Stomach smooth muscle (tissue), 2 donors: Measurements from ENCODE around the gene RIPPLY3.

Source experiments
- H3K27ac ChIP-seq: one replicate; pipeline ENCODE4 v1.7.0; 2013; ENCODE audit warnings: mild to moderate bottlenecking, low read length, inconsistent platforms
- H3K27me3 ChIP-seq, 2 donors: one replicate each; pipeline ENCODE4 v1.7.0; 2013; ENCODE audit warnings: low read length in 2 of 2; ENCODE audit not compliant: insufficient read depth in 2 of 2, control insufficient read depth in 1 of 2
- H3K36me3 ChIP-seq, 2 donors: one replicate each; pipeline ENCODE4 v1.7.0; 2013; ENCODE audit warnings: low read length in 2 of 2; ENCODE audit not compliant: control insufficient read depth in 2 of 2, insufficient read depth in 2 of 2
- H3K4me1 ChIP-seq: one replicate; pipeline ENCODE4 v1.7.0; 2013; ENCODE audit warnings: low read length; ENCODE audit not compliant: control insufficient read depth, insufficient read depth
- H3K4me3 ChIP-seq, 2 donors: one replicate each; pipeline ENCODE4 v1.7.0; 2013; ENCODE audit warnings: low read length in 2 of 2
- H3K9ac ChIP-seq, 2 donors: one replicate each; pipeline ENCODE4 v1.7.0; 2013; ENCODE audit warnings: low read length in 2 of 2, mild to moderate bottlenecking in 1 of 2
- H3K9me3 ChIP-seq, 2 donors: one replicate each; pipeline ENCODE4 v1.7.0; 2013; ENCODE audit warnings: low read length in 2 of 2; ENCODE audit not compliant: control insufficient read depth in 2 of 2
- donor health status: healthy.
- donor health status: Pancreatic carcinoma.

Gene RIPPLY3

GRCh38 chr21:36966821-36967768 lies 39.4 kb upstream of the RIPPLY3 start:
- H3K9ac ChIP-seq, result peak overlapping the region; percentile 57 to 68
- peak overlapping the region; percentile 49 to 68 for H3K4me3 ChIP-seq
- H3K4me1 ChIP-seq, result peaks cover 8% of the 10 kb centered on the region
- H3K9me3 ChIP-seq, result no peaks in the 10 kb centered on the region
- peak overlapping the region; percentile 49 for H3K27ac ChIP-seq
- peaks cover 0 to 2% of the 10 kb centered on the region in 2 donors for H3K36me3 ChIP-seq
- no peaks in the 10 kb centered on the region for H3K27me3 ChIP-seq

- Histone ChIP-seq H3K36me3 (peaks cover 0 to 2% of the 10 kb centered on the region in 2 donors), H3K4me1 (peaks cover 8% of the 10 kb centered on the region), H3K9ac (no peak overlapping the region), H3K27ac (no peak overlapping the region), H3K4me3 (no peak overlapping the region), H3K27me3 (no peaks in the 10 kb centered on the region), H3K9me3 (no peaks in the 10 kb centered on the region)
Observed at GRCh38 chr21:36968414-36968813, 38.1 kb upstream of the RIPPLY3 start.

DNA sequence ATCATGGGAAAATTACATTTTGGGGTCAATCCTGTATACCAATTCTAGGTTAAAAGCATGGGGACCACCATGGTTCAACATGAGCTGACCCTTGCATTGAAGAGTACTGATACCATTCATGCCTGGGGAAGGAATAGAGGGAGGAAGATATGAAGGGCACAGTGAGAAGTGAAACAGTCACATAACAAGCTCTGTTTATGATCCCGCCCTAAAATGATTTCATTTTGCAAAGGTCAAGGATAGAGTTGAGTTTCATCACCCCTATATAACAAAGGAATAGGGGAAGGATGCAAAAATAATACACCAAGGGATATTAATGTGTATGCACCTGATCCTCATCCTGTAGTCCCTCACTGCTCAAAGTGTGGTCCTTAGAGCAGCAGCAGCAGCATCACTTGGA lies 37.5 kb upstream of the RIPPLY3 start:
- H3K4me1 ChIP-seq, result peaks cover 8% of the 10 kb centered on the region
- H3K36me3 ChIP-seq, result peaks cover 0 to 2% of the 10 kb centered on the region in 2 donors
- no peaks in the 10 kb centered on the region for H3K9me3 ChIP-seq
- no peak overlapping the region for H3K4me3 ChIP-seq
- H3K9ac ChIP-seq, result no peak overlapping the region
- no peaks in the 10 kb centered on the region for H3K27me3 ChIP-seq
- no peak overlapping the region for H3K27ac ChIP-seq

GRCh38 chr21:36973986-36974850 lies 32.3 kb upstream of the RIPPLY3 start:
- Histone ChIP-seq H3K36me3 (peaks cover 0 to under 1% of the 10 kb centered on the region in 2 donors), H3K4me3 (no peak overlapping the region), H3K9ac (no peak overlapping the region), H3K27me3 (no peaks in the 10 kb centered on the region), H3K27ac (no peak overlapping the region), H3K4me1 (peaks cover 5% of the 10 kb centered on the region), H3K9me3 (no peaks in the 10 kb centered on the region)

DNA sequence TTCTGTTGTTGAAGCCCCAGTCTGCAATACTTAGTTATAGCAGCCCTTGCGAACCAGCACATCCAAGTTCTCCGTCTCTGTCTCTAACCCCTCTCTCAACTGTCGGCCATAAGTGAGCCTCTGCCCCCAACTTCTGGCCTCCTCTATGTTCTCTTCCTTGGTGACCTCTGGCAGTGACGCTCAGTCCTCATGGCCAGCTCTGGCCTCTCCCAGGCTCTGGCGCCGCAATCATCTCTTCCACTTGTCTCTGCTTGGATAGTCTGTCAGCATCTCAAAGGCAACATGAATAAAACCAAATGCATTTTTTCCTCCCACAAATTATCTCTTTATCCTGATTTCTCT lies 31.7 kb upstream of the RIPPLY3 start:
- no peaks in the 10 kb centered on the region for H3K27me3 ChIP-seq
- H3K9me3 ChIP-seq, result no peaks in the 10 kb centered on the region
- no peak overlapping the region for H3K9ac ChIP-seq
- no peaks in the 10 kb centered on the region for H3K36me3 ChIP-seq
- no peak overlapping the region for H3K27ac ChIP-seq
- peaks cover 5% of the 10 kb centered on the region for H3K4me1 ChIP-seq
- H3K4me3 ChIP-seq, result no peak overlapping the region

DNA sequence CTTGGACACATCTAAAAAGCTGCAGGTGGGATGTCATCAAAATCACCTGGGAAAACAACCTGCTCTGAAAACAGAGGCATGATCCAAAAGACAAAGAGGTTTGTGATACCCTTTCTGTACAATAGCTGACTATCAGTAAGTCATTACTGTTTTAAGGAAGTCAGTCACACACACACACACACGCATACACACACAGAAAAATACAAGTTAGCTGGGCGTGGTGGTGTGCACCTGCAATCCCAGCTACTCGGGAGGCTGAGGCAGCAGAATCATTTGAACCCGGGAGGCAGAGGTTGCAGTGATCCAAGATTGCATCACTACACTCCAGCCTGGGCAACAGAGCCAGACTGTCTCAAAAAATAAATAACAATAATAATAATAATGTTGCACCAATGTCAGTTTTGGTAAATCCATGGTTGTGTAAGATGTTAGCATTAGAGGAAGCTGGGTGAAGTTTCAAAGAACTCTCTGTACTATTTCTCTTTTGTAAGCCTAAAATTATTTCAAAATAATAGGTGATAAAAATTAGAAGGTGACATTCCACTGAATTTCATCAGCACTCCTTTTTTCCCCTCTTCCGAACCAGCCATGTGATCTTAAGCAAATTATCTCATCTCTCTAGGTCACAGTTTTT lies 30.2 kb upstream of the RIPPLY3 start:
- Histone ChIP-seq H3K36me3 (no peaks in the 10 kb centered on the region), H3K4me3 (no peak overlapping the region), H3K27me3 (no peaks in the 10 kb centered on the region), H3K9me3 (no peaks in the 10 kb centered on the region), H3K27ac (no peak overlapping the region), H3K4me1 (peaks cover 14% of the 10 kb centered on the region), H3K9ac (no peak overlapping the region)

- Histone ChIP-seq H3K4me3 (peak overlapping the region in 1 of 2 donors; percentile 35), H3K27ac (no peak overlapping the region), H3K27me3 (no peaks in the 10 kb centered on the region), H3K9me3 (no peaks in the 10 kb centered on the region), H3K9ac (peak overlapping the region in 1 of 2 donors; percentile 13), H3K36me3 (no peaks in the 10 kb centered on the region), H3K4me1 (peaks cover 14% of the 10 kb centered on the region)
Observed at GRCh38 chr21:36976882-36977651, 29.4 kb upstream of the RIPPLY3 start.

GRCh38 chr21:36980280-36981048 lies 26.0 kb upstream of the RIPPLY3 start:
- H3K36me3 ChIP-seq, result no peaks in the 10 kb centered on the region
- H3K4me1 ChIP-seq, result peaks cover 14% of the 10 kb centered on the region
- H3K4me3 ChIP-seq, result peak overlapping the region; percentile 62 to 71
- no peak overlapping the region for H3K27ac ChIP-seq
- peak overlapping the region; percentile 35 to 51 for H3K9ac ChIP-seq
- H3K9me3 ChIP-seq, result no peaks in the 10 kb centered on the region
- no peaks in the 10 kb centered on the region for H3K27me3 ChIP-seq

GRCh38 chr21:36981049-36981391 lies 25.5 kb upstream of the RIPPLY3 start:
- H3K27me3 ChIP-seq, result no peaks in the 10 kb centered on the region
- H3K27ac ChIP-seq, result no peak overlapping the region
- H3K4me1 ChIP-seq, result peaks cover 14% of the 10 kb centered on the region
- H3K36me3 ChIP-seq, result no peaks in the 10 kb centered on the region
- H3K9me3 ChIP-seq, result no peaks in the 10 kb centered on the region
- peak overlapping the region in 1 of 2 donors; percentile 71 for H3K4me3 ChIP-seq
- peak overlapping the region in 1 of 2 donors; percentile 35 for H3K9ac ChIP-seq
